ENCODE results near the gene SND1. TPM values are rescaled to one million over a fixed set of nuclear protein-coding genes. Genes with fewer than 3 reads are reported as not detected.
A peak's percentile ranks its signal among the peaks of the same experiment; 100 is the strongest.

SND1 gene
- total RNA-seq, 6 experiments from 2014 or later = 217 to 259 (median 247) TPM

GRCh38 chr7:127702052-127702652 lies 50.2 kb downstream of the SND1 start:
- no peaks in the 10 kb centered on the region for H3K9me3 Mint-ChIP-seq
- no peak overlapping the region for H3K27ac Mint-ChIP-seq
- no peaks in the 10 kb centered on the region for H3K27me3 Mint-ChIP-seq (ENCODE audit: insufficient read depth)
- H3K4me1 Mint-ChIP-seq (ENCODE audit: low read depth) = peaks cover 16% of the 10 kb centered on the region
- TF ChIP-seq CTCF (IDR thresholded peaks at IDR 0.05) = no peak
- H3K4me3 Mint-ChIP-seq = no peak overlapping the region
- no peak for DNase-seq
- peaks cover 64% of the 10 kb centered on the region for H3K36me3 Mint-ChIP-seq (ENCODE audit: low read depth)

GRCh38 chr7:127702938-127703337 lies 50.9 kb downstream of the SND1 start:
- Mint-ChIP-seq H3K4me1 (ENCODE audit: low read depth) (peaks cover 24% of the 10 kb centered on the region), H3K36me3 (ENCODE audit: low read depth) (peaks cover 61% of the 10 kb centered on the region), H3K4me3 (no peak overlapping the region), H3K27me3 (ENCODE audit: insufficient read depth) (no peaks in the 10 kb centered on the region), H3K9me3 (no peaks in the 10 kb centered on the region), H3K27ac (no peak overlapping the region)
- TF ChIP-seq CTCF (IDR thresholded peaks at IDR 0.05) = no peak
- no peak for DNase-seq

GRCh38 chr7:127704211-127704610 lies 52.2 kb downstream of the SND1 start:
- H3K4me1 Mint-ChIP-seq (ENCODE audit: low read depth) = peaks cover 35% of the 10 kb centered on the region
- no peak overlapping the region for H3K4me3 Mint-ChIP-seq
- H3K36me3 Mint-ChIP-seq (ENCODE audit: low read depth) = peaks cover 60% of the 10 kb centered on the region
- TF ChIP-seq CTCF (IDR thresholded peaks at IDR 0.05) = no peak
- H3K27ac Mint-ChIP-seq = peak overlapping the region; percentile 13; the same call in 1 of the 2 replicates
- DNase-seq = no peak
- H3K27me3 Mint-ChIP-seq (ENCODE audit: insufficient read depth) = no peaks in the 10 kb centered on the region
- H3K9me3 Mint-ChIP-seq = no peaks in the 10 kb centered on the region

GRCh38 chr7:127705461-127705959 lies 53.5 kb downstream of the SND1 start:
- H3K4me3 Mint-ChIP-seq = no peak overlapping the region
- no peak for TF ChIP-seq CTCF (IDR thresholded peaks at IDR 0.05)
- H3K36me3 Mint-ChIP-seq (ENCODE audit: low read depth) = peaks cover 61% of the 10 kb centered on the region
- H3K27me3 Mint-ChIP-seq (ENCODE audit: insufficient read depth) = no peaks in the 10 kb centered on the region
- peak overlapping the region; percentile 27; the same call in 1 of the 2 replicates for H3K27ac Mint-ChIP-seq
- H3K4me1 Mint-ChIP-seq (ENCODE audit: low read depth) = peaks cover 35% of the 10 kb centered on the region
- no peaks in the 10 kb centered on the region; the same call in 1 of the 2 replicates for H3K9me3 Mint-ChIP-seq
- no peak for DNase-seq

GRCh38 chr7:127706766-127707165 lies 54.8 kb downstream of the SND1 start:
- H3K36me3 Mint-ChIP-seq (ENCODE audit: low read depth) = peaks cover 64% of the 10 kb centered on the region
- TF ChIP-seq CTCF (IDR thresholded peaks at IDR 0.05) = no peak
- peaks cover 9% of the 10 kb centered on the region for H3K9me3 Mint-ChIP-seq

More at GRCh38 chr7:127706766-127707165, 54.8 kb downstream of the SND1 start:
- no peak for DNase-seq
- H3K4me3 Mint-ChIP-seq = no peak overlapping the region
- peak overlapping the region; percentile 86 for H3K27ac Mint-ChIP-seq
- H3K27me3 Mint-ChIP-seq (ENCODE audit: insufficient read depth) = no peaks in the 10 kb centered on the region
- peaks cover 35% of the 10 kb centered on the region for H3K4me1 Mint-ChIP-seq (ENCODE audit: low read depth)
